ENCODE results near the gene CCDC102A. TPM values are rescaled to one million over a fixed set of nuclear protein-coding genes. Genes with fewer than 3 reads are reported as not detected.

Gene CCDC102A
- total and polyA plus RNA-seq, 2 donors (not counting 3 experiments of a cell fraction or from before 2014, with no cell fraction given), result 7.8 to 12.2 TPM

DNA sequence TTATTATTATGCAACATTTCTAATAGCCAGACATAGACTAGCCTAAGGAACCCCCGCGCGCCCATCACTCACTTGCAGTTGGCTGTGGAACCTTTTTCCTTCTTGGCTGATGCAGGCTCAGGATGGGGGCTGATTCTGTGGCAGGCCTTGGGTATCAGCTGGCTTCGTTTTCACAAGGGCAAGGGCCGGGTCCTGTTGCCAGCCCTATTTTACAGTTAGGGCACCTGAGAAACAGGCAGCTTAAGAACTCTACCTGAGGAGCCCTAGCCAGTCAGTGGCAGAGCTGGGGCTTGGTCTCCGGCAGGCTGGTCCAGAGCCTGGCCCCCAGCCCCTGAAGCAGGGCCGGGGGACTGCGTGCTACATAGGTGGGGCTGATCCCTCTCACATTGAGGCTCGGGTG lies 34.7 kb upstream of the CCDC102A start:
- Histone ChIP-seq H3K79me2 (ENCODE audit: control insufficient read depth, insufficient read depth, low read length) (no peaks in the 10 kb centered on the region), H3K9me1 (replicated peaks; ENCODE audit: control insufficient read depth, extremely low read depth, insufficient read depth, low read length) (no peaks in the 10 kb centered on the region), H3K27ac (ENCODE audit: insufficient read depth, low read depth, low read length) (no peak overlapping the region), H3K9me3 (replicated peaks; ENCODE audit: control insufficient read depth, insufficient read depth, low read length) (no peaks in the 10 kb centered on the region), H2AFZ (ENCODE audit: low read depth, low read length) (no peak overlapping the region), H4K20me1 (replicated peaks; ENCODE audit: control insufficient read depth, extremely low read depth, insufficient read depth, low read length) (no peaks in the 10 kb centered on the region), H3K27me3 (ENCODE audit: control insufficient read depth in 2 of 2, insufficient read depth in 2 of 2, low read length in 2 of 2) (no peaks in the 10 kb centered on the region), H3K4me2 (ENCODE audit: insufficient read depth, low read length) (no peak overlapping the region), H3K9ac (replicated peaks; ENCODE audit: extremely low read depth, insufficient read depth, low read length) (no peak overlapping the region), H3K4me3 (replicated peaks in 1 of 3; ENCODE audit: insufficient read depth in 1 of 3, low read depth in 1 of 3, low read length in 3 of 3) (no peak overlapping the region), H3K36me3 (ENCODE audit: control insufficient read depth in 2 of 2, extremely low read depth in 1 of 2, insufficient read depth in 2 of 2, low read length in 2 of 2) (no peaks in the 10 kb centered on the region), H3K4me1 (ENCODE audit: control insufficient read depth, extremely low read depth, insufficient read depth, low read length) (no peaks in the 10 kb centered on the region)
- ChIA-PET CTCF (no interaction called here), POLR2A (no interaction called here)
- dilution Hi-C loops (cut with MboI; ENCODE audit: extremely low pct_ligation_motif_present, low sequenced_read_pairs), result no loop called here
- no peak for DNase-seq (ENCODE audit: low read depth, low spot score)
- no peak for FAIRE-seq
- BruUV-seq (replicated peaks), result no TSS peak
- TF ChIP-seq, protein P1, sequence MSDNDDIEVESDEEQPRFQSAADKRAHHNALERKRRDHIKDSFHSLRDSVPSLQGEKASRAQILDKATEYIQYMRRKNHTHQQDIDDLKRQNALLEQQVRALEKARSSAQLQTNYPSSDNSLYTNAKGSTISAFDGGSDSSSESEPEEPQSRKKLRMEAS (IDR thresholded peaks at IDR 0.05; ENCODE audit: insufficient read depth, insufficient read length), result no peak
- TF ChIP-seq MYC (IDR thresholded peaks at IDR 0.05; ENCODE audit: low read depth, low read length), result no peak
- TF ChIP-seq GATA2 (IDR thresholded peaks at IDR 0.05; ENCODE audit: insufficient read depth, insufficient read length, low read depth, low read length), result no peak
- TF ChIP-seq POLR2A (IDR thresholded peaks at IDR 0.05; ENCODE audit: low read depth, low read length), result no peak
- intact Hi-C loops (cut with micrococcal nuclease), result no loop called here

DNA sequence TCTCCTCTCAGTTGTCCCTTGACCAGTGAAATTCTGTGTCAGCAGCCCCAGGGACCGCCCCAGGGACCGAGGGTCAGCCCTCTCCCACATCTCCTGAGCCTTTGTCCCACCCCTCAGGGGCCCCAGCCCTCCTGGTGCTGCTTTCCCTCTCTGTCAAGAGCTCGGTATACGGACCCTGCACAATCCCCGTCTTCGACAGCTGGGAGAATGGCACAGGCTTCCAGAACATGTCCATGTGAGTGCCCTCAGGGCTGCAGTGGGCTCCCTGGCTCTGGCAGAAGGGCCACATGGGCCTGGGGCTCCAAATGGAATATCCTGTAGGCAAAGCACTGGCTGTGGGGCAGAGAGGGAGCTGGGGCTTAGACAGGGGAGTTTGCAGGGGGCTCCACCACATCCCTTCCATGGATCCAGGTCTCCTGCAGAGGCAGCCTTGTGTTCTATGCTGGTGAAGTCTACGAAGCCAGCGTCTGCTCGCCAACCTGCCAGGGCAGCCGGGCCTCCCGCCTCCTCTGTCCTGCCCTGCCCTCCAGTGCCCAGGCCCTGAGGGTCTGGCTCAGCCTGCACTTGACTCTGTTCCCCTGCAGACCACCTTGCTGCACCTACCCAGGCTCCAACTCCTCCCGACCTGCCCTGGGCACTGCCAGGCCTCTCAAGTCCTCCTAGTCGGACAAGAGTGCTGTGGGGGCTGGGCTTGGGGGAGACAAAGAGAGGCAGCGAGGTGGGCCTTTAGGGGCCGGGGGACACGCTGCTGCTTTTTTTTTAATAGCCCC lies 34.1 kb upstream of the CCDC102A start:
- CTCF ChIA-PET, result no interaction called here
- POLR2A ChIA-PET, result no interaction called here
- intact Hi-C loops (cut with micrococcal nuclease) (no loop called here), dilution Hi-C loops (cut with MboI; ENCODE audit: extremely low pct_ligation_motif_present, low sequenced_read_pairs) (no loop called here)
- Histone ChIP-seq H3K36me3 (ENCODE audit: control insufficient read depth in 2 of 2, extremely low read depth in 1 of 2, insufficient read depth in 2 of 2, low read length in 2 of 2) (no peaks in the 10 kb centered on the region), H3K9me1 (replicated peaks; ENCODE audit: control insufficient read depth, extremely low read depth, insufficient read depth, low read length) (no peaks in the 10 kb centered on the region), H3K9me3 (replicated peaks; ENCODE audit: control insufficient read depth, insufficient read depth, low read length) (no peaks in the 10 kb centered on the region), H2AFZ (ENCODE audit: low read depth, low read length) (no peak overlapping the region), H3K9ac (replicated peaks; ENCODE audit: extremely low read depth, insufficient read depth, low read length) (no peak overlapping the region), H3K79me2 (ENCODE audit: control insufficient read depth, insufficient read depth, low read length) (no peaks in the 10 kb centered on the region), H3K4me1 (ENCODE audit: control insufficient read depth, extremely low read depth, insufficient read depth, low read length) (no peaks in the 10 kb centered on the region), H3K27me3 (ENCODE audit: control insufficient read depth in 2 of 2, insufficient read depth in 2 of 2, low read length in 2 of 2) (no peaks in the 10 kb centered on the region), H3K4me3 (replicated peaks in 1 of 3; ENCODE audit: insufficient read depth in 1 of 3, low read depth in 1 of 3, low read length in 3 of 3) (no peak overlapping the region), H4K20me1 (replicated peaks; ENCODE audit: control insufficient read depth, extremely low read depth, insufficient read depth, low read length) (no peaks in the 10 kb centered on the region), H3K4me2 (ENCODE audit: insufficient read depth, low read length) (no peak overlapping the region), H3K27ac (ENCODE audit: insufficient read depth, low read depth, low read length) (no peak overlapping the region)
- TF ChIP-seq POLR2AphosphoS5 (IDR thresholded peaks at IDR 0.05; ENCODE audit: insufficient read depth, low read depth, low read length) (no peak), JUN (IDR thresholded peaks at IDR 0.05; ENCODE audit: borderline replicate concordance, insufficient read depth, insufficient read length, low read depth) (no peak), GATA2 (IDR thresholded peaks at IDR 0.05; ENCODE audit: insufficient read depth, insufficient read length, low read depth, low read length) (no peak), POLR2A (IDR thresholded peaks at IDR 0.05; ENCODE audit: low read depth, low read length) (no peak), FOS (IDR thresholded peaks at IDR 0.05; ENCODE audit: borderline replicate concordance, insufficient read depth, low read length) (no peak), EZH2 (IDR thresholded peaks at IDR 0.05; ENCODE audit: borderline replicate concordance, low read depth, low read length, severe bottlenecking) (no peak), MYC (IDR thresholded peaks at IDR 0.05; ENCODE audit: low read depth, low read length) (no peak)
- TF ChIP-seq, protein P1 (IDR thresholded peaks at IDR 0.05; ENCODE audit: insufficient read depth, insufficient read length), result no peak
- TF ChIP-seq, protein P2, sequence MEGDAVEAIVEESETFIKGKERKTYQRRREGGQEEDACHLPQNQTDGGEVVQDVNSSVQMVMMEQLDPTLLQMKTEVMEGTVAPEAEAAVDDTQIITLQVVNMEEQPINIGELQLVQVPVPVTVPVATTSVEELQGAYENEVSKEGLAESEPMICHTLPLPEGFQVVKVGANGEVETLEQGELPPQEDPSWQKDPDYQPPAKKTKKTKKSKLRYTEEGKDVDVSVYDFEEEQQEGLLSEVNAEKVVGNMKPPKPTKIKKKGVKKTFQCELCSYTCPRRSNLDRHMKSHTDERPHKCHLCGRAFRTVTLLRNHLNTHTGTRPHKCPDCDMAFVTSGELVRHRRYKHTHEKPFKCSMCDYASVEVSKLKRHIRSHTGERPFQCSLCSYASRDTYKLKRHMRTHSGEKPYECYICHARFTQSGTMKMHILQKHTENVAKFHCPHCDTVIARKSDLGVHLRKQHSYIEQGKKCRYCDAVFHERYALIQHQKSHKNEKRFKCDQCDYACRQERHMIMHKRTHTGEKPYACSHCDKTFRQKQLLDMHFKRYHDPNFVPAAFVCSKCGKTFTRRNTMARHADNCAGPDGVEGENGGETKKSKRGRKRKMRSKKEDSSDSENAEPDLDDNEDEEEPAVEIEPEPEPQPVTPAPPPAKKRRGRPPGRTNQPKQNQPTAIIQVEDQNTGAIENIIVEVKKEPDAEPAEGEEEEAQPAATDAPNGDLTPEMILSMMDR (IDR thresholded peaks at IDR 0.05; ENCODE audit: extremely low read depth in 1 of 2, insufficient read depth in 1 of 2, low read depth in 1 of 2, low read length in 2 of 2), result no peak
- BruUV-seq (replicated peaks), result no TSS peak
- no peak for DNase-seq (ENCODE audit: low read depth, low spot score)
- FAIRE-seq, result no peak

Data from endothelial cell of umbilical vein (primary cell).